HEK293 (cell line): ENCODE data around the gene ABL2.
A peak's percentile ranks its signal among the peaks of the same experiment; 100 is the strongest.

Source experiments
- GLI4 ChIP-seq: fragments of 450-650 bp; formaldehyde crosslinking; IDR thresholded peaks from 2 replicates; pipeline ENCODE4 v1.5.1; 2016; ENCODE audit warnings: missing biosample characterization, missing genetic modification characterization
- HOXD13 ChIP-seq: sonication (generic); formaldehyde crosslinking; IDR thresholded peaks from 2 replicates; pipeline ENCODE4 v1.8.0; 2022; ENCODE audit warnings: missing genetic modification reagents, borderline replicate concordance
- KLF7 ChIP-seq: fragments of 450-650 bp; formaldehyde crosslinking; IDR thresholded peaks from 2 replicates; pipeline ENCODE4 v1.5.1; 2016; ENCODE audit warnings: missing biosample characterization, missing genetic modification characterization, borderline replicate concordance
- SCRT1 ChIP-seq: fragments of 450-650 bp; formaldehyde crosslinking; IDR thresholded peaks from 2 replicates; pipeline ENCODE4 v1.5.1; 2016; ENCODE audit warnings: missing biosample characterization, missing genetic modification characterization, borderline replicate concordance
- ZEB2 ChIP-seq: fragments of 450-650 bp; formaldehyde crosslinking; IDR thresholded peaks from 2 replicates; pipeline ENCODE4 v1.5.1; 2016; ENCODE audit warnings: missing biosample characterization, missing genetic modification characterization
- ZFP3 ChIP-seq: fragments of 450-650 bp; formaldehyde crosslinking; IDR thresholded peaks from 2 replicates; pipeline ENCODE4 v1.5.1; 2016; ENCODE audit warnings: low read depth, missing biosample characterization, missing genetic modification characterization
- ZFP37 ChIP-seq: fragments of 450-650 bp; formaldehyde crosslinking; IDR thresholded peaks from 2 replicates; pipeline ENCODE4 v1.5.1; 2016; ENCODE audit warnings: missing biosample characterization, missing genetic modification characterization
- ZIC2 ChIP-seq: fragments of 450-650 bp; formaldehyde crosslinking; IDR thresholded peaks from 2 replicates; pipeline ENCODE4 v1.5.1; 2016; ENCODE audit warnings: missing biosample characterization, missing genetic modification characterization
- ZNF19 ChIP-seq: fragments of 450-650 bp; formaldehyde crosslinking; IDR thresholded peaks from 2 replicates; pipeline ENCODE4; 2016; ENCODE audit warnings: missing biosample characterization, missing genetic modification characterization, low read depth
- ZNF221 ChIP-seq: fragments of 450-650 bp; formaldehyde crosslinking; IDR thresholded peaks from 2 replicates; pipeline ENCODE4 v1.5.1; 2017; ENCODE audit warnings: missing biosample characterization, missing genetic modification characterization, borderline replicate concordance
- ZNF324 ChIP-seq: fragments of 450-650 bp; formaldehyde crosslinking; IDR thresholded peaks from 2 replicates; pipeline ENCODE4 v1.5.1; 2016; ENCODE audit warnings: missing biosample characterization, missing genetic modification characterization
- ZNF394 ChIP-seq: fragments of 450-650 bp; formaldehyde crosslinking; IDR thresholded peaks from 2 replicates; pipeline ENCODE4 v1.5.1; 2016; ENCODE audit warnings: missing biosample characterization, missing genetic modification characterization, mild to moderate bottlenecking, moderate library complexity, borderline replicate concordance
- ZNF555 ChIP-seq: fragments of 450-650 bp; formaldehyde crosslinking; conservative IDR thresholded peaks from 2 replicates; pipeline ENCODE4 v1.5.1; 2017; ENCODE audit warnings: missing biosample characterization, mild to moderate bottlenecking, missing genetic modification characterization, inconsistent platforms
- ZNF561 ChIP-seq: fragments of 450-650 bp; IDR thresholded peaks from 2 replicates; pipeline ENCODE4 v1.5.1; 2018; ENCODE audit warnings: missing biosample characterization, missing genetic modification characterization, borderline replicate concordance
- ZNF585B ChIP-seq: fragments of 450-650 bp; formaldehyde crosslinking; IDR thresholded peaks from 2 replicates; pipeline ENCODE4 v1.5.1; 2016; ENCODE audit warnings: missing biosample characterization, missing genetic modification characterization
- ZNF707 ChIP-seq: fragments of 450-650 bp; formaldehyde crosslinking; IDR thresholded peaks from 2 replicates; pipeline ENCODE4 v1.5.1; 2016; ENCODE audit warnings: missing biosample characterization, missing genetic modification characterization
- ZNF791 ChIP-seq: fragments of 450-650 bp; formaldehyde crosslinking; IDR thresholded peaks from 2 replicates; pipeline ENCODE4 v1.5.1; 2016; ENCODE audit warnings: missing biosample characterization, missing genetic modification characterization
- TF ChIP-seq, protein P1 (sequence below): fragments of 450-650 bp; formaldehyde crosslinking; IDR thresholded peaks from 2 replicates; pipeline ENCODE4 v1.5.1; 2016; ENCODE audit warnings: missing biosample characterization, missing genetic modification characterization
- TF ChIP-seq, protein P2 (sequence below): fragments of 450-650 bp; formaldehyde crosslinking; IDR thresholded peaks from 2 replicates; pipeline ENCODE4 v1.5.1; 2016; ENCODE audit warnings: missing biosample characterization, missing genetic modification characterization, low read depth
- TF ChIP-seq, protein P3 (sequence below): fragments of 450-650 bp; formaldehyde crosslinking; conservative IDR thresholded peaks from 2 replicates; pipeline ENCODE4 v1.5.1; 2016; ENCODE audit warnings: low read depth, missing biosample characterization, missing genetic modification characterization
- TF ChIP-seq, protein P4 (sequence below): fragments of 450-650 bp; formaldehyde crosslinking; IDR thresholded peaks from 2 replicates; pipeline ENCODE4 v1.5.1; 2016; ENCODE audit warnings: missing biosample characterization, missing genetic modification characterization
- TF ChIP-seq, protein P5 (sequence below): fragments of 450-650 bp; formaldehyde crosslinking; IDR thresholded peaks from 2 replicates; pipeline ENCODE4; 2016; ENCODE audit warnings: missing biosample characterization, missing genetic modification characterization
- TF ChIP-seq, protein P6 (sequence below): fragments of 450-650 bp; formaldehyde crosslinking; IDR thresholded peaks from 2 replicates; pipeline ENCODE4 v1.5.1; 2017; ENCODE audit warnings: missing biosample characterization, missing genetic modification characterization
- TF ChIP-seq, protein P7 (sequence below): fragments of 450-650 bp; IDR thresholded peaks from 2 replicates; pipeline ENCODE4 v1.5.1; 2018; ENCODE audit warnings: missing biosample characterization, mild to moderate bottlenecking, missing genetic modification characterization

Gene ABL2

DNA sequence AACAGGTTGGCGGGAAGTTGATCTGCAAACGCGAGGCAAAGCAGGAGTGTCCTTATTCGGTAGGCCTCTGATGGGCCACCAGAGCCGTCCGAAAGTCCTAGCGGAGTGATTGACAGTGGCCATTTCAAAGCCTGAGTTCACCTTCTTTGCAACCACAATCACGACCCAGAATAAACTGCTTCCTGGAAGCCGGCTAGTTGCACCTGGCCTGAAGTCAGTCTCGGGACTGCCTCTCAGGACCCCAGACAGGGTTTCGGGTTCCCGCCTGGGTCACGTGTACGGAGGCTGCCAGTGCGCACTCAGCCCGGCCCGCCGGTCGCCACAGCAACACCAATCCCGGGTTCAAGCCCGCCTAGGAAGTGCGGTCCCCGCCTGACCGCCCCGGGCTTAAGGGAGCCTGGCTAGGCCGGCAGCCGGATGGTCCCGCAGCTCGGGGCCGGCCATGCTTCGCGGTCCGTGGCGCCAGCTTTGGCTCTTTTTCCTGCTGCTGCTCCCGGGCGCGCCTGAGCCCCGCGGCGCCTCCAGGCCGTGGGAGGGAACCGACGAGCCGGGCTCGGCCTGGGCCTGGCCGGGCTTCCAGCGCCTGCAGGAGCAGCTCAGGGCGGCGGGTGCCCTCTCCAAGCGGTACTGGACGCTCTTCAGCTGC, 147.7 kb downstream of the ABL2 start, which contains the start of gene TOR3A (continued):
- TF ChIP-seq ZNF394 (tag by site-specific recombination) (no peak; the same call in 1 of the 2 replicates), ZFP3 (tag by site-specific recombination) (no peak), ZEB2 (tag by site-specific recombination) (no peak; the same call in 1 of the 2 replicates), HOXD13 (CRISPR knock-in tag) (no peak), ZFP37 (tag by site-specific recombination) (no peak; the same call in 1 of the 2 replicates), SCRT1 (tag by site-specific recombination) (peak; percentile 92), GLI4 (no peak), ZNF555 (tag by site-specific recombination) (no peak), ZIC2 (tag by site-specific recombination) (0 out of 2 replicates have a peak, but pooled peaks have one; percentile 2), ZNF707 (no peak), ZNF19 (tag by site-specific recombination) (no peak), ZNF585B (no peak; the same call in 1 of the 2 replicates), ZNF561 (peak; percentile 65), KLF7 (tag by site-specific recombination) (no peak), ZNF791 (tag by site-specific recombination) (no peak), ZNF221 (tag by site-specific recombination) (no peak), ZNF324 (no peak)
- TF ChIP-seq, protein P1, sequence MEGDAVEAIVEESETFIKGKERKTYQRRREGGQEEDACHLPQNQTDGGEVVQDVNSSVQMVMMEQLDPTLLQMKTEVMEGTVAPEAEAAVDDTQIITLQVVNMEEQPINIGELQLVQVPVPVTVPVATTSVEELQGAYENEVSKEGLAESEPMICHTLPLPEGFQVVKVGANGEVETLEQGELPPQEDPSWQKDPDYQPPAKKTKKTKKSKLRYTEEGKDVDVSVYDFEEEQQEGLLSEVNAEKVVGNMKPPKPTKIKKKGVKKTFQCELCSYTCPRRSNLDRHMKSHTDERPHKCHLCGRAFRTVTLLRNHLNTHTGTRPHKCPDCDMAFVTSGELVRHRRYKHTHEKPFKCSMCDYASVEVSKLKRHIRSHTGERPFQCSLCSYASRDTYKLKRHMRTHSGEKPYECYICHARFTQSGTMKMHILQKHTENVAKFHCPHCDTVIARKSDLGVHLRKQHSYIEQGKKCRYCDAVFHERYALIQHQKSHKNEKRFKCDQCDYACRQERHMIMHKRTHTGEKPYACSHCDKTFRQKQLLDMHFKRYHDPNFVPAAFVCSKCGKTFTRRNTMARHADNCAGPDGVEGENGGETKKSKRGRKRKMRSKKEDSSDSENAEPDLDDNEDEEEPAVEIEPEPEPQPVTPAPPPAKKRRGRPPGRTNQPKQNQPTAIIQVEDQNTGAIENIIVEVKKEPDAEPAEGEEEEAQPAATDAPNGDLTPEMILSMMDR, result no peak
- TF ChIP-seq, protein P2, sequence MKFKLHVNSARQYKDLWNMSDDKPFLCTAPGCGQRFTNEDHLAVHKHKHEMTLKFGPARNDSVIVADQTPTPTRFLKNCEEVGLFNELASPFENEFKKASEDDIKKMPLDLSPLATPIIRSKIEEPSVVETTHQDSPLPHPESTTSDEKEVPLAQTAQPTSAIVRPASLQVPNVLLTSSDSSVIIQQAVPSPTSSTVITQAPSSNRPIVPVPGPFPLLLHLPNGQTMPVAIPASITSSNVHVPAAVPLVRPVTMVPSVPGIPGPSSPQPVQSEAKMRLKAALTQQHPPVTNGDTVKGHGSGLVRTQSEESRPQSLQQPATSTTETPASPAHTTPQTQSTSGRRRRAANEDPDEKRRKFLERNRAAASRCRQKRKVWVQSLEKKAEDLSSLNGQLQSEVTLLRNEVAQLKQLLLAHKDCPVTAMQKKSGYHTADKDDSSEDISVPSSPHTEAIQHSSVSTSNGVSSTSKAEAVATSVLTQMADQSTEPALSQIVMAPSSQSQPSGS (tag by site-specific recombination), result no peak
- TF ChIP-seq, protein P3, sequence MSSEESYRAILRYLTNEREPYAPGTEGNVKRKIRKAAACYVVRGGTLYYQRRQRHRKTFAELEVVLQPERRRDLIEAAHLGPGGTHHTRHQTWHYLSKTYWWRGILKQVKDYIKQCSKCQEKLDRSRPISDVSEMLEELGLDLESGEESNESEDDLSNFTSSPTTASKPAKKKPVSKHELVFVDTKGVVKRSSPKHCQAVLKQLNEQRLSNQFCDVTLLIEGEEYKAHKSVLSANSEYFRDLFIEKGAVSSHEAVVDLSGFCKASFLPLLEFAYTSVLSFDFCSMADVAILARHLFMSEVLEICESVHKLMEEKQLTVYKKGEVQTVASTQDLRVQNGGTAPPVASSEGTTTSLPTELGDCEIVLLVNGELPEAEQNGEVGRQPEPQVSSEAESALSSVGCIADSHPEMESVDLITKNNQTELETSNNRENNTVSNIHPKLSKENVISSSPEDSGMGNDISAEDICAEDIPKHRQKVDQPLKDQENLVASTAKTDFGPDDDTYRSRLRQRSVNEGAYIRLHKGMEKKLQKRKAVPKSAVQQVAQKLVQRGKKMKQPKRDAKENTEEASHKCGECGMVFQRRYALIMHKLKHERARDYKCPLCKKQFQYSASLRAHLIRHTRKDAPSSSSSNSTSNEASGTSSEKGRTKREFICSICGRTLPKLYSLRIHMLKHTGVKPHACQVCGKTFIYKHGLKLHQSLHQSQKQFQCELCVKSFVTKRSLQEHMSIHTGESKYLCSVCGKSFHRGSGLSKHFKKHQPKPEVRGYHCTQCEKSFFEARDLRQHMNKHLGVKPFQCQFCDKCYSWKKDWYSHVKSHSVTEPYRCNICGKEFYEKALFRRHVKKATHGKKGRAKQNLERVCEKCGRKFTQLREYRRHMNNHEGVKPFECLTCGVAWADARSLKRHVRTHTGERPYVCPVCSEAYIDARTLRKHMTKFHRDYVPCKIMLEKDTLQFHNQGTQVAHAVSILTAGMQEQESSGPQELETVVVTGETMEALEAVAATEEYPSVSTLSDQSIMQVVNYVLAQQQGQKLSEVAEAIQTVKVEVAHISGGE (tag by site-specific recombination), result peak; percentile 91
- TF ChIP-seq, protein P4, sequence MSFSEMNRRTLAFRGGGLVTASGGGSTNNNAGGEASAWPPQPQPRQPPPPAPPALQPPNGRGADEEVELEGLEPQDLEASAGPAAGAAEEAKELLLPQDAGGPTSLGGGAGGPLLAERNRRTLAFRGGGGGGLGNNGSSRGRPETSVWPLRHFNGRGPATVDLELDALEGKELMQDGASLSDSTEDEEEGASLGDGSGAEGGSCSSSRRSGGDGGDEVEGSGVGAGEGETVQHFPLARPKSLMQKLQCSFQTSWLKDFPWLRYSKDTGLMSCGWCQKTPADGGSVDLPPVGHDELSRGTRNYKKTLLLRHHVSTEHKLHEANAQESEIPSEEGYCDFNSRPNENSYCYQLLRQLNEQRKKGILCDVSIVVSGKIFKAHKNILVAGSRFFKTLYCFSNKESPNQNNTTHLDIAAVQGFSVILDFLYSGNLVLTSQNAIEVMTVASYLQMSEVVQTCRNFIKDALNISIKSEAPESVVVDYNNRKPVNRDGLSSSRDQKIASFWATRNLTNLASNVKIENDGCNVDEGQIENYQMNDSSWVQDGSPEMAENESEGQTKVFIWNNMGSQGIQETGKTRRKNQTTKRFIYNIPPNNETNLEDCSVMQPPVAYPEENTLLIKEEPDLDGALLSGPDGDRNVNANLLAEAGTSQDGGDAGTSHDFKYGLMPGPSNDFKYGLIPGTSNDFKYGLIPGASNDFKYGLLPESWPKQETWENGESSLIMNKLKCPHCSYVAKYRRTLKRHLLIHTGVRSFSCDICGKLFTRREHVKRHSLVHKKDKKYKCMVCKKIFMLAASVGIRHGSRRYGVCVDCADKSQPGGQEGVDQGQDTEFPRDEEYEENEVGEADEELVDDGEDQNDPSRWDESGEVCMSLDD (tag by site-specific recombination), result peak; percentile 45; the same call in 1 of the 2 replicates
- TF ChIP-seq, protein P5, sequence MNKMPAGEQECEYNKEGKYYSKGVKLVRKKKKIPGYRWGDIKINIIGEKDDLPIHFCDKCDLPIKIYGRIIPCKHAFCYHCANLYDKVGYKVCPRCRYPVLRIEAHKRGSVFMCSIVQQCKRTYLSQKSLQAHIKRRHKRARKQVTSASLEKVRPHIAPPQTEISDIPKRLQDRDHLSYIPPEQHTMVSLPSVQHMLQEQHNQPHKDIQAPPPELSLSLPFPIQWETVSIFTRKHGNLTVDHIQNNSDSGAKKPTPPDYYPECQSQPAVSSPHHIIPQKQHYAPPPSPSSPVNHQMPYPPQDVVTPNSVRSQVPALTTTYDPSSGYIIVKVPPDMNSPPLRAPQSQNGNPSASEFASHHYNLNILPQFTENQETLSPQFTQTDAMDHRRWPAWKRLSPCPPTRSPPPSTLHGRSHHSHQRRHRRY (tag by site-specific recombination), result no peak
- TF ChIP-seq, protein P6, sequence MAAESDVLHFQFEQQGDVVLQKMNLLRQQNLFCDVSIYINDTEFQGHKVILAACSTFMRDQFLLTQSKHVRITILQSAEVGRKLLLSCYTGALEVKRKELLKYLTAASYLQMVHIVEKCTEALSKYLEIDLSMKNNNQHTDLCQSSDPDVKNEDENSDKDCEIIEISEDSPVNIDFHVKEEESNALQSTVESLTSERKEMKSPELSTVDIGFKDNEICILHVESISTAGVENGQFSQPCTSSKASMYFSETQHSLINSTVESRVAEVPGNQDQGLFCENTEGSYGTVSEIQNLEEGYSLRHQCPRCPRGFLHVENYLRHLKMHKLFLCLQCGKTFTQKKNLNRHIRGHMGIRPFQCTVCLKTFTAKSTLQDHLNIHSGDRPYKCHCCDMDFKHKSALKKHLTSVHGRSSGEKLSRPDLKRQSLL (tag by site-specific recombination), result peak; percentile 78
- TF ChIP-seq, protein P7, sequence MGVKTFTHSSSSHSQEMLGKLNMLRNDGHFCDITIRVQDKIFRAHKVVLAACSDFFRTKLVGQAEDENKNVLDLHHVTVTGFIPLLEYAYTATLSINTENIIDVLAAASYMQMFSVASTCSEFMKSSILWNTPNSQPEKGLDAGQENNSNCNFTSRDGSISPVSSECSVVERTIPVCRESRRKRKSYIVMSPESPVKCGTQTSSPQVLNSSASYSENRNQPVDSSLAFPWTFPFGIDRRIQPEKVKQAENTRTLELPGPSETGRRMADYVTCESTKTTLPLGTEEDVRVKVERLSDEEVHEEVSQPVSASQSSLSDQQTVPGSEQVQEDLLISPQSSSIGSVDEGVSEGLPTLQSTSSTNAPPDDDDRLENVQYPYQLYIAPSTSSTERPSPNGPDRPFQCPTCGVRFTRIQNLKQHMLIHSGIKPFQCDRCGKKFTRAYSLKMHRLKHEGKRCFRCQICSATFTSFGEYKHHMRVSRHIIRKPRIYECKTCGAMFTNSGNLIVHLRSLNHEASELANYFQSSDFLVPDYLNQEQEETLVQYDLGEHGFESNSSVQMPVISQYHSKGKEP (tag by site-specific recombination), result no peak
